IPS-NIHi11 (cell line): ENCODE data around the gene EME2.
A peak's percentile ranks its signal among the peaks of the same experiment; 100 is the strongest.

ENCODE experiments used
- DNase-seq: peaks from one replicate; pipeline ENCODE4 v3.0.0; 2012; ENCODE audit warnings: mixed read lengths, low spot score

The EME2 gene

DNA sequence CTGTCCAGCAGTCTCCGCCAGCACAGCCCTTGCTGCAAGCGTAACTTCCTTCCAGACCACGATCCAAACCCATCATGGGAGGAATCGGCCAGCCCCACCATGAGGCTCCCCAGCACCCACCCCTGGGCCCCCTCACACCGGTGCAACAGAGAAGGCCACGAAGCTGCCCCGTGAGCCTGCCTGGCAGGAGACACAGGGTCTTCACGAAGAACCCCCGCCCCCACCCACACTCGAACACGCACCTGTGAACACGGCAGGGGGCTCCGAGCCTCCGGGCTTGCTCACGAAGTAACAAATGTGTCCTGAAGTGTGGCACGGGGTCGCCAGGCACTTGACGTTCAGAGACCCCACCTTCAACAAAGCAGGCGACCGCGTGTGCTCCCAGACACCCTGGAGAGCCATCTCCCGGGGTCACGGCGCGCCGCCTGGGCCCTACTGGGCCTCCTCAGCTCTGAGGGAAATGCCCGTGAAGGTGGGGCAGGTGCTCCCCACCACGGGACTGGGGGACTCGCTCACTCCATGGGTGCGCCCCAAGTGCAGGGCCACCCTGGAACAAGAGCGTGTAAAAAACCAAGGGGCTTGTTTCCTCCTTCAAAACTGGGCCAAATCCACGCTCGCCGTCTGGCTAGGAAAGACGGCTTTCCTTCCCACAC is 46.4 kb downstream of the EME2 start:
- no peak for DNase-seq

DNA sequence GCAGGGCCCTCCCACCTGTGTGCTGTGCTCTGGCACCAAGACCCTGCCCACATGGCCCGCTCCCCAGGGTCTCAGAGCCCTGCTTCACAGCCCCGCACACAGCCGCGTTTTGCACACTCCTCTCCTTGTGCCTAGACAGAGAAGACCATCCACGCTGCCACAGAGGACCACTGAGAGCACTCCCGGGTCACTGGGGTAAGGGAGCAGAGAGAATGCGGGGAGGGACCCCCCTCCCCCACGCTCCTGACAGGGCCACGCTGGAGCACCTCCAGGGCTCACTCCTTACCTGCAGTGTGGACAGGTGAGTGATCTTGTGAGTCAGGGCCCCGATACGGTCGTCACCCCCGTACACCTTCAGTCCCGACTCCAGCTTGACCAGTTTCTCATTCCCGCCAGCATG is 47.0 kb downstream of the EME2 start:
- DNase-seq: no peak

DNA sequence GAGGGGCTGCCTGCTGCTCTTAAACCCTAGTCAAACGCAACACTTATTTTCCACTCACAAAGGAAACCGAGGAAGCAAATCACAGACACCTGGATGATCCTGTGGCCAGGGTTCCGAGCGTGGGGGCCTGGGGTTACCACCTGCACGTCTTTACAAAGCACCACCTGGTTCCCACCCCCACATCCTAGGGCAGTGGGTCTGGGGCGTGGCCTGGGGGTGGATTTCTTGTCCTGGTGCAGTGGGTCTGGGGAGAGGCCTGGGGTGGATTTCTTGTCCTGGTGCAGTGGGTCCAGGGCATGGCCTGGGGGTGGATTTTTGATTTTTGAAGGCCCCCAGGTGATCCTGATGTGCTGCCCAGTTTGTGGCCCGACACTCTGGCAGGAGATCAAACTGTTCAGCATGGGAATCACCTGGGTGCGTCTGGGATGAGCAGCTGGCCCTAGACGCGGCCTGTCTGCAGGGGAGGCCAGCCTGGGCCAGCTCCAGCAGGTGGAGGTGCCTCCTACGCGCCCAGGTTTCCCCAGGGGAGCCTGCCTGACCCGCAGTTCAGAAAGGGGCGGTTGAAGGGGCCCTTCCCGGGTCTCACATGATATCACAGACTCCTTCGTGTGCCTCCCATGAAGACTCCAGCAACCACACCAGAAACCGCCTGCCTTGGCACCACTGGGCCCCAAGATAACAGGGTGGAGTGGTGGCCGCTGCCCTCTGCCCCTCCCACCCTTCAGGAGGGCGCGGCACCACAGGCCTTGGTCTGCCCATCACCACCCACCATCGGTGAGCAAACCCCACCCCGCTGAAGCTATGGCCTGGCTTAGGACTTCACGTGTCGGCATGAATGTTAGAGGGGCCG is 47.7 kb downstream of the EME2 start:
- DNase-seq: no peak

DNA sequence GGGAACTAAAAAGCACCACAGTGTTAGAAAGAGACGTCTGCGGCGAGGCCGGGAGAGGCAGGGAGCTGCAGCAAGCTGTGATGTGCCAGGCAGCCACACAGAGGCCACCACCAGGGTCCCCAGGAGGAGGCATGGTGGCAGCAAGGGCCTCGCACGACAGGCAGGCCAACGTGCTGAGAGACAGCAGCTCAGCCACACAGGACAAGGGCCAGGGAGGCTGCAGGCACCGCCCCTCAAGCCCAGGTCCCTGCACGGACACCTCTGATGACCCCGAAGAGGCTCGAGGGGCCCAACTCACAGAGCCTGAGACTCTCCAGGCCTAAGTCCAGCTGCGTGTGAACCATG is 48.3 kb downstream of the EME2 start:
- no peak for DNase-seq

DNA sequence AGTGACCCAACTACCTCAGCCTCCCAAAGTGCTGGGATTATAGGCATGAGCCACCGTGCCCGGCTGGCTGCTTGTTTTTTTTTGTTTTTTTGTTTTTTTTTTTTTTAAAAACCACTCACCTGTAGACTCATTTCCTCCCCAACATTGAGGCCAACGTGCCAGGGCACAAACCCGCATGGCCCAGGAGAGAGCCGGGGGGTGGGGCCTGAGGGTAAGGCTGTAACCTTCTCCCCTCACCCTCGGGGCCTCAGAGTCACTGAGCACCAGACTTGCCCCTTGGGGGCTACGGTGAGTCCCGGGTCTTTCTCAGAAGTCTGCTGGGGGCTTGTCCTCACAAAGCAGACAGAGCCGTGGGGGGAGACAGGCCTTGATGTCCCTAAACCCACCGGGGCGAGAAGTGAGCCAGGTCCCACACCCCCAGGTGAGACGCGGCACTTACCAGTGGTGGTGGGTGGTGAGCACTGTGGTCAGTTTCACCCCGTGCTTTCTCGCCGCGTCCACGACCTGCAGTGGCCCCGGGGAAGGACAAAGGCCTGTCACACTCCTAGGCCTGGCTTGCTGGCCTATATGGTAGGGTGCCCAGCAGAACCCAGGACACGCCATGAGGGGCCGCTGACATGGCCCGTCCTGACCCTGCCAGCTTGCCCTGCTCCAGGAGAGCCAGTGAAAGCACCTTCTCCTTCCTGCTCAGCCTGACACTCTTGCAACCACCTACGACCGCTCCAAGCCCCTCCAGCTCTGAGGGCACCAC is 49.4 kb downstream of the EME2 start:
- DNase-seq: no peak

DNA sequence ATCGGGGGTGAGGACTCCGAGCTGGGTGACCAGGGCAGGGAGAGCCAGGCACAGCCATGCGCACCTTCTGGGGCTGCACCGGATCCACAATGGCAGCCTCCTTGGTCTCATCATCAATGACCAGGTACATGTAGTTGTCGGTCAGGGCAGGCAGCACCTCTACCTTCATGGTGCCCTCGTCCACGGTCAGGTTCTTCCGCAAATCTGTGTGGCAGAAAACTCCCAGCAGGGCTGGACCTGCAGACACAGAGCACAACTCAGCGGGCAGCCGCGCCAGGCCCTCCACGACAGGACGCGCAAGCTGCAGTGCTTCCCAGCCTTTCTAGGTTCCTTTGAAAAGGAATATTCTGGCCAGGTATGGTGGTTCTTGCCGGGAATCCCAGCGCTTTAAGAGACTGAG is 50.2 kb downstream of the EME2 start:
- DNase-seq: no peak

DNA sequence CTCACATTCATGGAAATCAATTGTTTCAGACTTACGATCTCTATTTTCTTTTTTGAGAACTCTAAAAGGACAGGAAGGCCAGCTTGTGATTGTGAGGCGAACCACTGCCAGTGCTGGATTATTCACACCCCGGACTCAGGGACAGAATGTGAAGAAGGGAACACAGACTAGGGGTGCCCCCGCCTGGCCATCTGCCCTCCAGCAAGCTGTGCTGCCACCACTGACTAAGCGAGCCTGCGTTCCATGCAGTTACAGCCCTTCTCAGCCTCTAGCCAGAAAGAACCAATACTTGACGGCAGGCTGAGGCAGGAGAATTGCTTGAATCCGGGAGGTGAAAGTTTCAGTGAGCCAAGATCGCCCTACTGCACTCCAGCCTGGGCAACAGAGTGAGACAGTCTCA is 51.2 kb downstream of the EME2 start:
- DNase-seq: peak; percentile 49

DNA sequence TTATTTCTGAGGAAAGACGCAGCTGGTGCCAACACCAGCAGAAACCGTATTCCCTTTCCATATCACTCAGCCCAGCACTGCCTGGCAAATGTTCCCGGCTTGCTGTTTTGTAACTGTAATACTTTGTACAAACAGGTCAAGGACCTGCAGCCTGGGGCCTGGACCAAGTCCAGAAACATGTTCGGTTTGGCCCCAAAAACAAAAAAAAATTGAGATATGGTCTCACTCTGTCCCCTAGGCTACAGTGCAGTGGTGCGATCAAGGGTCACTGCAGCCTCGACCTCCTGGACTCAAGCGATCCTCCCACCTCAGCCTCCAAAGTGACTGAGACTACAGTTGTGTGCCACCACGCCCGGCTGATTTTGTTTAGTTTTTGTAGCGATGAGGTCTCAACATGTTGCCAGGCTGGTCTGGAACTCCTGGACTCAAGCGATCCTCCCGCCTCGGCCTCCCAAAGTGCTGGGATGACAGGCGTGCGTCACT is 52.8 kb downstream of the EME2 start:
- no peak for DNase-seq
